HK-2 (cell line): Measurements from ENCODE around the gene PRKAA1.
"Not testable (repeated sequence)": the region's sequence is repeated elsewhere in the genome, so short reads cannot be mapped to it uniquely, and the experiment has no call there.

Source experiments
- DNase-seq: peaks from one replicate; pipeline ENCODE4 v3.0.0-alpha.2; 2018; ENCODE audit not compliant: unreplicated experiment

Gene PRKAA1

GRCh38 chr5:40733434-40733833, 64.7 kb downstream of the PRKAA1 start:
- no peak for DNase-seq

- not testable (repeated sequence) for DNase-seq
Observed at GRCh38 chr5:40722497-40722911, 75.7 kb downstream of the PRKAA1 start.

DNA sequence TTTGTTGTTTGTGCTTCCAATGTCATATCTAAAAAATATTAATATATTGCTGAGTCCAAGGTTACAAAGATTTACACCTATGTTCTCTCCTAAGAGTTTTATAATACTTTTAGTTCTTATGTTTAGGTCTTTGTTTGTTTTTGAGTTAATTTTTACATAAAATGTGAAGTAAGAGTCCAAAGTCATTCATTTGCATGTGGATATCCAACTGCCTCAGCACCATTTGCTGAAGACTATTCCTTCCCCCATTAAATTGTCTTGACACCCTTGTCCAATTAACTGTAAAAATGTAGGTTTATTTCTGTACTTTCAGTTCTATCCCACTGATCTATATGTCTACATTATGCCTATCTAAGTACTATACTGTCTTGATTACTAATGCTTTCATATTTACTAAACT, 78.1 kb downstream of the PRKAA1 start:
- DNase-seq, result no peak

DNA sequence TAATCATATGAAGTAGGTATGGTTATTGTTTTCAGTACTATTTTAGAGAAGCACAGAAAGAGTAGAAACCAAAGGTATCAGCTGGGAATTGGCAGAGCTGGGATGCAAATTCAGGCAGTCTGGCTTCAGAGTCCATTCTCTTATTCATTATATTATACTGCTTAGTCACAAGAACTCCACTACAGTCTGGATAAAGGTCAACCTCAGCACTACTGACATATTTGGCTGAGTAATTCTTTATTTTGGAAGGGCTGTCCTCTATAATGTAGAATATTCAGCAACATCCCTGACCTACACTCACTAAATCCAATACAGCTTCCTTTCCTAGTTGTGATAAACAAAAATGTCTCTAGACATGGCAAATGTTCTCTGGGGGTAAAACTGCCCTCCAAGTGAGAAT, 80.9 kb downstream of the PRKAA1 start:
- no peak for DNase-seq

- DNase-seq, result no peak
Observed at GRCh38 chr5:40716590-40716989, 81.6 kb downstream of the PRKAA1 start.

DNA sequence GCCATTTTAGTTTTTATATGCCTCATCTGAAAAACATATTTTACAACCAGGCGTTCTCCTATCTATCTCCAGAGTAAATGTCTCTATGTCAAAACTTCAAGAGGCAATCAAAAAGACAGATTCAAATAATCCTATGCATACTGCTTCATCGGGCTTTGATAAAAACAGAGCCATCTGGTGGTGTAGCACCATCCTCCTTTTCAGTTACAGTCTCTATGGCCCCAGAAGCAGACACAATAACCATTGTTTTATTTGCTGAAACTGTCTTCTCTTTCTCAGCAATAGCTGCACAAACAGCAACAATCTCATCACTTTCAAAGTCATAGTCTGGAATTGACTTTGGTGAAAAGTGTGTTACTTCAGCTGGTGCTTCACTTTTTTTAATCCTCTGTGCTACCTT, 82.2 kb downstream of the PRKAA1 start:
- DNase-seq, result no peak

- no peak for DNase-seq
Observed at GRCh38 chr5:40714001-40714400, 84.2 kb downstream of the PRKAA1 start.

DNA sequence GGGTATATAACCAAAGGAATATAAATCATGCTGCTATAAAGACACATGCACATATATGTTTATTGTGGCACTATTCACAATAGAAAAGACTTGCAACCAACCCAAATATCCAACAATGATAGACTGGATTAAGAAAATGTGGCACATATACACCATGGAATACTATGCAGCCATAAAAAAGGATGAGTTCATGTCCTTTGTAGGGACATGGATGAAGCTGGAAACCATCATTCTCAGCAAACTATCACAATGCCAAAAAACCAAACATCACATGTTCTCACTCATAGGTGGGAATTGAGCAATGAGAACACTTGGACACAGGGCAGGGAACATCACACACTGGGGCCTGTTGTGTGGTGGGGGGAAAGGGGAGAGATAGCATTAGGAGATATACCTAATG, 87.6 kb downstream of the PRKAA1 start:
- DNase-seq, result not testable (repeated sequence)
